GM23338 (cell line): ENCODE measurements around the gene ASAH2. TPM values are rescaled to one million over a fixed set of nuclear protein-coding genes. Genes with fewer than 3 reads are reported as not detected.

Experiments
- ATAC-seq: fragments of 200-7000 bp; cut with Tn5 transposase; 3 replicates; pipeline ENCODE4 v1.9.1; 2020
- DNase-seq: peaks from one replicate; pipeline ENCODE4 v3.0.0-alpha.2; 2015; ENCODE audit warnings: low spot score
- H2AFZ ChIP-seq: fragments of 200-600 bp; sonication (generic); 2 replicates; pipeline ENCODE4 v1.8.0; 2016; ENCODE audit warnings: antibody characterized with exemption, mild to moderate bottlenecking, moderate library complexity
- H3F3A ChIP-seq: fragments of 200-600 bp; sonication (generic); replicated peaks from 2 replicates; pipeline ENCODE4 v1.8.0; 2017; ENCODE audit warnings: antibody characterized with exemption, mixed run types, low read depth
- H3K27ac ChIP-seq: fragments of 200-600 bp; sonication (generic); 2 replicates; pipeline ENCODE4 v1.6.1; 2016; ENCODE audit warnings: low read depth
- H3K27me3 ChIP-seq: fragments of 200-600 bp; sonication (generic); 2 replicates; pipeline ENCODE4 v1.8.0; 2016; ENCODE audit warnings: mild to moderate bottlenecking, mixed run types, moderate library complexity; ENCODE audit not compliant: insufficient read depth
- H3K36me3 ChIP-seq: fragments of 200-600 bp; sonication (generic); 2 replicates; pipeline ENCODE4 v1.8.0; 2016; ENCODE audit warnings: mild to moderate bottlenecking; ENCODE audit not compliant: insufficient read depth
- H3K4me1 ChIP-seq: fragments of 200-600 bp; sonication (generic); 2 replicates; pipeline ENCODE4 v1.8.0; 2016; ENCODE audit warnings: mild to moderate bottlenecking, moderate library complexity; ENCODE audit not compliant: insufficient read depth
- H3K4me2 ChIP-seq: fragments of 200-600 bp; sonication (generic); 2 replicates; pipeline ENCODE4 v1.7.1; 2017; ENCODE audit warnings: mixed run types
- H3K4me3 ChIP-seq: fragments of 200-600 bp; sonication (generic); 2 replicates; pipeline ENCODE4 v1.6.1; 2016; ENCODE audit warnings: mixed run types
- H3K79me2 ChIP-seq: fragments of 200-600 bp; sonication (generic); replicated peaks from 2 replicates; pipeline ENCODE4 v1.8.0; 2017; ENCODE audit warnings: mild to moderate bottlenecking; ENCODE audit not compliant: insufficient read depth
- H3K9me2 ChIP-seq: fragments of 200-600 bp; sonication (generic); 2 replicates; pipeline ENCODE4 v1.8.0; 2017; ENCODE audit not compliant: insufficient read depth
- H4K20me1 ChIP-seq: fragments of 200-600 bp; sonication (generic); replicated peaks from 2 replicates; pipeline ENCODE4 v1.8.0; 2017; ENCODE audit warnings: mild to moderate bottlenecking; ENCODE audit not compliant: insufficient read depth
- H3K27ac Mint-ChIP-seq: 2 replicates; pipeline ENCODE4 v1.8.0; 2020; ENCODE audit warnings: inconsistent platforms, mild to moderate bottlenecking, moderate library complexity, mixed read lengths
- H3K27me3 Mint-ChIP-seq: 3 replicates; pipeline ENCODE4 v1.8.0; 2022; ENCODE audit warnings: low read depth, mild to moderate bottlenecking, moderate library complexity, mixed read lengths, inconsistent platforms; ENCODE audit not compliant: insufficient read depth, poor library complexity
- H3K36me3 Mint-ChIP-seq: 3 replicates; pipeline ENCODE4 v1.8.0; 2021; ENCODE audit warnings: low read depth, mild to moderate bottlenecking, inconsistent platforms, moderate library complexity, mixed read lengths
- H3K4me1 Mint-ChIP-seq: 3 replicates; pipeline ENCODE4 v1.8.0; 2020; ENCODE audit warnings: mild to moderate bottlenecking, inconsistent platforms, mixed read lengths
- H3K4me3 Mint-ChIP-seq: 3 replicates; pipeline ENCODE4 v1.8.0; 2021; ENCODE audit warnings: moderate library complexity, mild to moderate bottlenecking, inconsistent platforms, mixed read lengths
- H3K9me3 Mint-ChIP-seq: 3 replicates; pipeline ENCODE4 v1.8.0; 2020; ENCODE audit warnings: moderate library complexity, mild to moderate bottlenecking, inconsistent platforms, mixed read lengths
- NANOG ChIP-seq: IDR thresholded peaks from 2 replicates; pipeline ENCODE4 v1.6.1; 2016; ENCODE audit warnings: antibody characterized with exemption, borderline replicate concordance
- REST ChIP-seq: IDR thresholded peaks from one replicate; pipeline ENCODE4 v1.6.1; 2018; ENCODE audit warnings: antibody characterized with exemption; ENCODE audit not compliant: unreplicated experiment
- ZNF114 ChIP-seq: fragments of 250-450 bp; sonication (Bioruptor Pico); IDR thresholded peaks from 2 replicates; pipeline ENCODE4 v1.5.0; 2020; ENCODE audit warnings: mild to moderate bottlenecking, moderate library complexity
- ZNF331 ChIP-seq: fragments of 250-450 bp; sonication (Bioruptor Pico); IDR thresholded peaks from 2 replicates; pipeline ENCODE4 v1.5.0; 2020; ENCODE audit warnings: low read depth, mild to moderate bottlenecking, moderate library complexity
- ZNF462 ChIP-seq: fragments of 250-450 bp; sonication (Bioruptor Pico); IDR thresholded peaks from 2 replicates; pipeline ENCODE4 v1.5.0; 2020; ENCODE audit warnings: mild to moderate bottlenecking, moderate library complexity
- polyA plus RNA-seq: library from polyadenylated mRNA; unstranded; fragments of >200 nt; fragmentation: Nextera tagmentation; extraction: Ambion mirVana; gene quantifications from 2 replicates; pipeline ENCODE4 v1.2.1, GENCODE V29; 2016
- total RNA-seq: library from RNA; depleted of rRNA; stranded (reverse); fragments of >200 nt; shearing (Covaris generic); gene quantifications from 2 replicates; pipeline ENCODE4 v1.2.3, GENCODE V29; 2014

ASAH2 gene
- total and polyA plus RNA-seq, 2 experiments from 2014 or later, result 0.17 to 0.92 TPM

GRCh38 chr10:50289196-50289595 lies 37.9 kb upstream of the ASAH2 start:
- peaks cover 4% of the 10 kb centered on the region; the same call in 1 of the 2 replicates for H3K9me2 ChIP-seq
- ATAC-seq (no peak), DNase-seq (no peak)
- H3K79me2 ChIP-seq, result no peaks in the 10 kb centered on the region
- Mint-ChIP-seq H3K27me3 (no peaks in the 10 kb centered on the region), H3K27ac (no peak overlapping the region), H3K4me1 (peaks cover 4% of the 10 kb centered on the region; the same call in 2 of the 3 replicates), H3K36me3 (no peaks in the 10 kb centered on the region), H3K4me3 (no peak overlapping the region), H3K9me3 (no peaks in the 10 kb centered on the region)
- no peak overlapping the region for H2AFZ ChIP-seq
- no peak overlapping the region for H3K27ac ChIP-seq
- H3F3A ChIP-seq, result no peaks in the 10 kb centered on the region
- no peaks in the 10 kb centered on the region for H4K20me1 ChIP-seq
- H3K27me3 ChIP-seq, result no peaks in the 10 kb centered on the region
- H3K4me3 ChIP-seq, result no peak overlapping the region
- no peaks in the 10 kb centered on the region for H3K36me3 ChIP-seq
- TF ChIP-seq NANOG (no peak), ZNF331 (CRISPR knock-in tag) (no peak), ZNF114 (CRISPR knock-in tag) (no peak), REST (no peak), ZNF462 (CRISPR knock-in tag) (no peak)
- no peaks in the 10 kb centered on the region for H3K4me1 ChIP-seq
- H3K4me2 ChIP-seq, result no peak overlapping the region
